NB4 (cell line): ENCODE results near the gene ZFHX3.
A peak's percentile ranks its signal among the peaks of the same experiment; 100 is the strongest.

Experiments used
- DNase-seq: peaks from one replicate; pipeline ENCODE4 v3.0.0; 2010; ENCODE audit warnings: low read depth
- H3K4me3 ChIP-seq: one replicate; pipeline ENCODE4 v1.5.1; 2011; ENCODE audit warnings: mild to moderate bottlenecking, low read depth, low read length, moderate library complexity
- CTCF ChIP-seq: IDR thresholded peaks from one replicate; pipeline ENCODE4 v1.5.1; 2012; ENCODE audit warnings: low read depth, low read length
- MAX ChIP-seq: IDR thresholded peaks from 2 replicates; pipeline ENCODE4 v1.6.1; 2011; ENCODE audit warnings: low read depth, low read length
- MYC ChIP-seq: IDR thresholded peaks from 2 replicates; pipeline ENCODE4 v1.6.1; 2011; ENCODE audit warnings: low read depth, low read length
- POLR2A ChIP-seq: IDR thresholded peaks from 2 replicates; pipeline ENCODE4 v1.6.1; 2011; ENCODE audit warnings: mild to moderate bottlenecking; ENCODE audit not compliant: insufficient read length; ENCODE audit errors: extremely low read depth

The ZFHX3 gene

GRCh38 chr16:72972878-72973571 lies 74.9 kb downstream of the ZFHX3 start:
- H3K4me3 ChIP-seq, result no peak overlapping the region
- TF ChIP-seq POLR2A (no peak), MAX (no peak), CTCF (no peak), MYC (no peak)
- no peak for DNase-seq

- DNase-seq, result no peak
- no peak overlapping the region for H3K4me3 ChIP-seq
- TF ChIP-seq MAX, result no peak
- TF ChIP-seq POLR2A, result no peak
- TF ChIP-seq CTCF, result no peak
- TF ChIP-seq MYC, result no peak
Measured at GRCh38 chr16:72971370-72971769, 76.6 kb downstream of the ZFHX3 start.

GRCh38 chr16:72970656-72971055 lies 77.3 kb downstream of the ZFHX3 start:
- DNase-seq, result no peak
- TF ChIP-seq CTCF (no peak), MAX (no peak), MYC (no peak), POLR2A (no peak)
- no peak overlapping the region for H3K4me3 ChIP-seq

- DNase-seq, result no peak
- TF ChIP-seq POLR2A (no peak), MAX (no peak), CTCF (no peak), MYC (no peak)
- H3K4me3 ChIP-seq, result no peak overlapping the region
Measured at GRCh38 chr16:72969812-72970211, 78.1 kb downstream of the ZFHX3 start.

GRCh38 chr16:72969146-72969545 lies 78.8 kb downstream of the ZFHX3 start:
- H3K4me3 ChIP-seq, result peak overlapping the region; percentile 23
- peak; percentile 68 for DNase-seq
- TF ChIP-seq MYC, result no peak
- no peak for TF ChIP-seq POLR2A
- TF ChIP-seq CTCF, result no peak

GRCh38 chr16:72967941-72968340 lies 80.0 kb downstream of the ZFHX3 start:
- no peak overlapping the region for H3K4me3 ChIP-seq
- DNase-seq, result no peak
- TF ChIP-seq MAX (no peak), MYC (no peak), CTCF (no peak), POLR2A (no peak)
